Keratinocyte (primary cell): Measurements from ENCODE around the gene IGFBP4. TPM values are rescaled to one million over a fixed set of nuclear protein-coding genes. Genes with fewer than 3 reads are reported as not detected.

Experiments
- DNase-seq: peaks from one replicate; pipeline ENCODE4 v3.0.0-alpha.2; 2011; ENCODE audit warnings: low read depth, missing footprints, low spot score
- FAIRE-seq: peaks from 2 replicates; lab custom pipeline; 2011; peaks lifted over from hg19 to GRCh38; lab: Jason Lieb, UNC
- H2AFZ ChIP-seq: 2 replicates; pipeline ENCODE4 v1.6.0; 2012; ENCODE audit warnings: low read length, control low read depth, inconsistent platforms; ENCODE audit not compliant: control insufficient read depth
- H3K27ac ChIP-seq: 2 replicates; pipeline ENCODE4 v1.5.1; 2011; ENCODE audit warnings: low read length; ENCODE audit not compliant: control insufficient read depth, insufficient read depth
- H3K27me3 ChIP-seq: 3 replicates; pipeline ENCODE4 v1.6.0; 2011; ENCODE audit warnings: low read length; ENCODE audit not compliant: control insufficient read depth, insufficient read depth; ENCODE audit errors: extremely low read depth
- H3K36me3 ChIP-seq, 2 experiments: 2 replicates in 1 of 2; 3 replicates in 1 of 2; pipeline ENCODE4 v1.5.1; 2011; ENCODE audit warnings: low read length in 2 of 2, mild to moderate bottlenecking in 1 of 2; ENCODE audit not compliant: control insufficient read depth in 2 of 2, insufficient read depth in 2 of 2; ENCODE audit errors: extremely low read depth in 1 of 2
- H3K4me1 ChIP-seq: 3 replicates; pipeline ENCODE4 v1.5.1; 2011; ENCODE audit warnings: low read length; ENCODE audit not compliant: control insufficient read depth, insufficient read depth; ENCODE audit errors: extremely low read depth
- H3K4me2 ChIP-seq: 3 replicates; pipeline ENCODE4 v1.6.0; 2011; ENCODE audit warnings: low read depth, low read length; ENCODE audit not compliant: control insufficient read depth, insufficient read depth; ENCODE audit errors: extremely low read depth
- H3K4me3 ChIP-seq, 3 experiments: fragments of 200-600 bp in 1 of 3; sonication (generic) in 1 of 3; 2 replicates in 2 of 3; 3 replicates in 1 of 3; pipeline ENCODE4 v1.5.1; 2011 to 2016; ENCODE audit warnings: low read length in 3 of 3, mild to moderate bottlenecking in 3 of 3, control low read depth in 2 of 3, inconsistent platforms in 1 of 3, low read depth in 1 of 3, mixed read lengths in 1 of 3, mixed run types in 1 of 3, moderate library complexity in 1 of 3; ENCODE audit not compliant: control insufficient read depth in 2 of 3, insufficient read depth in 2 of 3; ENCODE audit errors: extremely low read depth in 1 of 3
- H3K79me2 ChIP-seq: 2 replicates; pipeline ENCODE4 v1.6.0; 2012; ENCODE audit warnings: low read length; ENCODE audit not compliant: control insufficient read depth, insufficient read depth
- H3K9ac ChIP-seq: 3 replicates; pipeline ENCODE4 v1.6.0; 2011; ENCODE audit warnings: low read length; ENCODE audit not compliant: control insufficient read depth, insufficient read depth; ENCODE audit errors: extremely low read depth
- H3K9me1 ChIP-seq: 3 replicates; pipeline ENCODE4 v1.6.0; 2011; ENCODE audit warnings: low read length; ENCODE audit not compliant: control insufficient read depth, insufficient read depth; ENCODE audit errors: extremely low read depth
- H3K9me3 ChIP-seq: 2 replicates; pipeline ENCODE4 v1.5.1; 2012; ENCODE audit warnings: low read depth, low read length; ENCODE audit not compliant: control insufficient read depth
- H4K20me1 ChIP-seq: 3 replicates; pipeline ENCODE4 v1.6.0; 2011; ENCODE audit warnings: low read length; ENCODE audit not compliant: control insufficient read depth, insufficient read depth; ENCODE audit errors: extremely low read depth
- EZH2 ChIP-seq: IDR thresholded peaks from one replicate; pipeline ENCODE4 v1.6.1; 2012; ENCODE audit warnings: inconsistent platforms, mild to moderate bottlenecking, low read length, moderate library complexity
- dilution Hi-C: fragments of 300-500 bp; cut with MboI; formaldehyde crosslinking; loops from one replicate; pipeline ENCODE4 v1.7.0; 2020; ENCODE audit warnings: low sequenced_read_pairs; ENCODE audit not compliant: extremely low pct_ligation_motif_present
- polyA plus RNA-seq, 5 experiments: library from polyadenylated mRNA; depleted of rRNA in 3 of 5; stranded (reverse) in 3 of 5; stranded (forward) in 1 of 5; unstranded in 1 of 5; fragments of >200 nt; gene quantifications; 1 replicate in 1 of 5; 2 replicates in 3 of 5; 3 replicates in 1 of 5; pipeline versions ENCODE4 v1.2.1 to v1.2.3, GENCODE V29; 2011 to 2012; ENCODE audit warnings: missing spikeins in 2 of 5, low read depth in 1 of 5, low replicate concordance in 1 of 5
- TF ChIP-seq, protein P1 (sequence below), 3 experiments: IDR thresholded peaks in 1 of 3; conservative IDR thresholded peaks in 1 of 3; optimal IDR thresholded peaks in 1 of 3; 2 replicates in 2 of 3; 3 replicates in 1 of 3; pipeline versions ENCODE3 to v1.5.1; 2011; ENCODE audit warnings: low read length in 3 of 3, mild to moderate bottlenecking in 3 of 3, moderate library complexity in 2 of 3, control low read depth in 1 of 3, inconsistent platforms in 1 of 3; ENCODE audit not compliant: insufficient read depth in 2 of 3; ENCODE audit errors: extremely low read depth in 1 of 3

IGFBP4 gene
- polyA plus RNA-seq, 1 donor (not counting 4 experiments of a cell fraction or from before 2014, with no cell fraction given) = 6.0 TPM

DNA sequence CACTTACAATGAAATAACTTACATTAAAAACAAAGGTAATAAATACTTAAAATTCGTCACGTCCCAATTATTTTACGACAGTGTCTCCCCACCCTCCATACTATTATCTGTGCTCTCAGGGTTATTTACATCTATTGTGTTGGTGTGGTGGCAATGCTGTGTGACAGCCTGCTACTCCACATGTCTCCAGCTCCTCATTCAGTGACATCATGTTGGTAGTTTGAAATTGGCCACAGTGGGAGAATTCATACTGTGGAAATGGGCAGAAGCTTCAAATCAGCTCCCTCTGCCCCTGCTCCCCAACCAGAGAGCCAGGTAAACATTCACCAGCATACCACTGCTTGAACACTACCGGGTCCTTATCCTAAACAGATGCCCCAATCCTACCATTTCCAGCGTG, 51.9 kb downstream of the IGFBP4 start:
- Histone ChIP-seq H3K4me1 (peaks cover 77% of the 10 kb centered on the region), H3K4me2 (peak overlapping the region; percentile 98), H3K9ac (peak overlapping the region; percentile 99)

DNA sequence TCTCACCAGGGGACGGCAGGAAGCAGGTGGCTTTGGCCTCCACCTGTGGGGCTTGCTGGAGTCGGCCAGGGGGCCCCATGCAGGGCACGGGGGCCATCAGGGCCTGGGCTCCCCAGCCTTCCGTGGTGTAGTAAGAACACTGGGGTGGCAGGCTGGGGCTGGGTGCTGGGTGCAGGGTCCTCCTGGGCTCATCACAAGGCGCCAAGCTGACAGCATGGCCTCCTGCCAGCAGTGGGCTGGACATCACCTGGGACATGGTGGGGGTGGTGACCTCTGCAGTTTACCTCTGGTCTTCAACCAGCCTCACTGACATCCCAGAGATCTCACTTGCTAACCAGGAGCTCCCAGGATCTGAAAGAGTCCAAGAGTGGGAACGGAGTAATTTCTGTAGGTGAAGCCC, 52.9 kb downstream of the IGFBP4 start:
- Histone ChIP-seq H3K4me1 (peaks cover 67% of the 10 kb centered on the region), H3K36me3 (peaks cover 28 to 85% of the 10 kb centered on the region in 2 experiments), H3K9me3 (no peaks in the 10 kb centered on the region), H3K27me3 (no peaks in the 10 kb centered on the region), H2AFZ (no peak overlapping the region), H4K20me1 (peaks cover 79% of the 10 kb centered on the region), H3K4me2 (peak overlapping the region; percentile 98), H3K27ac (peak overlapping the region; percentile 94), H3K9ac (peak overlapping the region; percentile 99), H3K9me1 (peaks cover 11% of the 10 kb centered on the region), H3K4me3 (peak overlapping the region; percentile 16 to 98 (median 91)), H3K79me2 (peaks cover 72% of the 10 kb centered on the region)
- DNase-seq = peak; percentile 46
- FAIRE-seq = peak; percentile 23
- dilution Hi-C loops = no loop called here
- no peak for TF ChIP-seq EZH2
- TF ChIP-seq, protein P1, sequence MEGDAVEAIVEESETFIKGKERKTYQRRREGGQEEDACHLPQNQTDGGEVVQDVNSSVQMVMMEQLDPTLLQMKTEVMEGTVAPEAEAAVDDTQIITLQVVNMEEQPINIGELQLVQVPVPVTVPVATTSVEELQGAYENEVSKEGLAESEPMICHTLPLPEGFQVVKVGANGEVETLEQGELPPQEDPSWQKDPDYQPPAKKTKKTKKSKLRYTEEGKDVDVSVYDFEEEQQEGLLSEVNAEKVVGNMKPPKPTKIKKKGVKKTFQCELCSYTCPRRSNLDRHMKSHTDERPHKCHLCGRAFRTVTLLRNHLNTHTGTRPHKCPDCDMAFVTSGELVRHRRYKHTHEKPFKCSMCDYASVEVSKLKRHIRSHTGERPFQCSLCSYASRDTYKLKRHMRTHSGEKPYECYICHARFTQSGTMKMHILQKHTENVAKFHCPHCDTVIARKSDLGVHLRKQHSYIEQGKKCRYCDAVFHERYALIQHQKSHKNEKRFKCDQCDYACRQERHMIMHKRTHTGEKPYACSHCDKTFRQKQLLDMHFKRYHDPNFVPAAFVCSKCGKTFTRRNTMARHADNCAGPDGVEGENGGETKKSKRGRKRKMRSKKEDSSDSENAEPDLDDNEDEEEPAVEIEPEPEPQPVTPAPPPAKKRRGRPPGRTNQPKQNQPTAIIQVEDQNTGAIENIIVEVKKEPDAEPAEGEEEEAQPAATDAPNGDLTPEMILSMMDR (optimal IDR thresholded peaks at IDR 0.05 in 1 of 3, IDR thresholded peaks at IDR 0.05 in 1 of 3, conservative IDR thresholded peaks at IDR 0.05 in 1 of 3; ENCODE audit: extremely low read depth in 1 of 3, insufficient read depth in 2 of 3, low read length in 3 of 3) = no peak

More for the DNA sequence above, 51.9 kb downstream of the IGFBP4 start:
- DNase-seq (no peak), FAIRE-seq (peak; percentile 32)
- no peak overlapping the region for H2AFZ ChIP-seq
- H3K27me3 ChIP-seq = no peaks in the 10 kb centered on the region
- peak overlapping the region; percentile 94 for H3K27ac ChIP-seq
- H3K9me3 ChIP-seq = no peaks in the 10 kb centered on the region
- H3K36me3 ChIP-seq = peaks cover 27 to 88% of the 10 kb centered on the region in 2 experiments
- dilution Hi-C loops = no loop called here
- H3K79me2 ChIP-seq = peaks cover 62% of the 10 kb centered on the region
- H3K4me3 ChIP-seq = peak overlapping the region; percentile 16 to 98 (median 91)
- H3K9me1 ChIP-seq = peaks cover 11% of the 10 kb centered on the region
- TF ChIP-seq, protein P1 (optimal IDR thresholded peaks at IDR 0.05 in 1 of 3, IDR thresholded peaks at IDR 0.05 in 1 of 3, conservative IDR thresholded peaks at IDR 0.05 in 1 of 3; ENCODE audit: extremely low read depth in 1 of 3, insufficient read depth in 2 of 3, low read length in 3 of 3) = no peak
- no peak for TF ChIP-seq EZH2
- H4K20me1 ChIP-seq = peaks cover 79% of the 10 kb centered on the region
